Osteoblast (primary cell): ENCODE data around the gene FGF12. TPM values are rescaled to one million over a fixed set of nuclear protein-coding genes. Genes with fewer than 3 reads are reported as not detected.

Experiments used
- DNase-seq: peaks from one replicate; pipeline ENCODE4 v3.0.0; 2011; ENCODE audit warnings: low spot score, mixed read lengths; ENCODE audit not compliant: insufficient read length; ENCODE audit errors: missing footprints
- H2AFZ ChIP-seq: 2 replicates; pipeline ENCODE4 v1.6.0; 2011; ENCODE audit warnings: mild to moderate bottlenecking, low read length
- H3K27ac ChIP-seq: 2 replicates; pipeline ENCODE4 v1.5.1; 2011; ENCODE audit warnings: mild to moderate bottlenecking, low read depth, low read length, moderate library complexity
- H3K27me3 ChIP-seq: 2 replicates; pipeline ENCODE4 v1.6.0; 2012; ENCODE audit warnings: mild to moderate bottlenecking, control low read depth, inconsistent platforms, low read length, moderate library complexity; ENCODE audit not compliant: insufficient read depth
- H3K36me3 ChIP-seq: 2 replicates; pipeline ENCODE4 v1.5.1; 2011; ENCODE audit warnings: mild to moderate bottlenecking, low read length, control low read depth, moderate library complexity; ENCODE audit not compliant: insufficient read depth
- H3K4me1 ChIP-seq: 2 replicates; pipeline ENCODE4 v1.5.1; 2011; ENCODE audit warnings: mild to moderate bottlenecking, low read length, control low read depth, moderate library complexity; ENCODE audit not compliant: insufficient read depth
- H3K4me2 ChIP-seq: 2 replicates; pipeline ENCODE4 v1.6.0; 2011; ENCODE audit warnings: mild to moderate bottlenecking, low read length; ENCODE audit not compliant: insufficient read depth
- H3K4me3 ChIP-seq: fragments of 200-600 bp; sonication (generic); 3 replicates; pipeline ENCODE4 v1.5.1; 2012; ENCODE audit warnings: mild to moderate bottlenecking, low read length, inconsistent platforms; ENCODE audit not compliant: insufficient read depth
- H3K79me2 ChIP-seq: 2 replicates; pipeline ENCODE4 v1.6.0; 2012; ENCODE audit warnings: mild to moderate bottlenecking, low read length, control low read depth, inconsistent platforms; ENCODE audit not compliant: insufficient read depth
- H3K9me3 ChIP-seq: 2 replicates; pipeline ENCODE4 v1.5.1; 2011; ENCODE audit warnings: low read depth, low read length, control low read depth
- H4K20me1 ChIP-seq: 2 replicates; pipeline ENCODE4 v1.6.0; 2012; ENCODE audit warnings: mild to moderate bottlenecking, low read length, control low read depth; ENCODE audit not compliant: insufficient read depth
- total RNA-seq: library from RNA; depleted of rRNA; stranded (reverse); fragments of >200 nt; gene quantifications from 2 replicates; pipeline ENCODE4 v1.2.3, GENCODE V29; 2012
- TF ChIP-seq, protein P1 (sequence below): IDR thresholded peaks from 2 replicates; pipeline ENCODE4 v1.5.1; 2011; ENCODE audit warnings: mild to moderate bottlenecking, low read depth, low read length, moderate library complexity; ENCODE audit errors: extremely low read depth

FGF12 gene
- total RNA-seq, 1 donor: not detected

GRCh38 chr3:192422997-192423342 is 304.4 kb downstream of the FGF12 start:
- H3K4me2 ChIP-seq: no peak overlapping the region
- no peaks in the 10 kb centered on the region for H4K20me1 ChIP-seq

DNA sequence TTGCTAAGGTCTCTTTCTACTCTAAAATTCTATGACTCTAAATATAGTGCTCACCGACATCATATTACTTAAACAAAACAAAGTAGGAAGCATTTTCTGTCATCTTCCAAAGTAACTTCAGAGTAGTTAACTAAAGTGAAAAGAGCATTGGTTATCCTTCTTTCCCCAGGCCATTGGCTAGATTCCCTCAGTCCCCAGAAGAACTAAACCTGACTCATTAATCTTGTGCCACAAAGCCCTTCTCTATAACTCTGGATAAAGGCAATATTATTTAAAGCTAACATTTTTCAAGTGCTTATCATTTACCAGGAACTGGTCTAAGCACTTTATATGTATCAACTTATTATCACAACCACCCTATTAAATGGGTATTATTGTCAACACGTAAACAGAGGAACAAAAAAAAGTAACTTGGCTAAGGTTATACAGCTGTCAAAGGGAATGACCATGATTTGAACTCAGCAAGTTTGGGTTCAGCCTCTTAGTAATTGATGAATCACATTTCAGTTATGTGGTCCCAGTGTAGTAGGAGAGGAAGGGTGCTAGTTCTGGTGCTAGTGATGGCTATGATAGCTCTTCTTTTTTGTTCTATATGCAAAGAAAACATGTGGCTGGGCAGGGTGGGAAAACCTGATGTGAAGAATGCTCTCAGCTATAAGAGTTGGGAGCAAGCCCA is 304.9 kb downstream of the FGF12 start:
- TF ChIP-seq, protein P1, sequence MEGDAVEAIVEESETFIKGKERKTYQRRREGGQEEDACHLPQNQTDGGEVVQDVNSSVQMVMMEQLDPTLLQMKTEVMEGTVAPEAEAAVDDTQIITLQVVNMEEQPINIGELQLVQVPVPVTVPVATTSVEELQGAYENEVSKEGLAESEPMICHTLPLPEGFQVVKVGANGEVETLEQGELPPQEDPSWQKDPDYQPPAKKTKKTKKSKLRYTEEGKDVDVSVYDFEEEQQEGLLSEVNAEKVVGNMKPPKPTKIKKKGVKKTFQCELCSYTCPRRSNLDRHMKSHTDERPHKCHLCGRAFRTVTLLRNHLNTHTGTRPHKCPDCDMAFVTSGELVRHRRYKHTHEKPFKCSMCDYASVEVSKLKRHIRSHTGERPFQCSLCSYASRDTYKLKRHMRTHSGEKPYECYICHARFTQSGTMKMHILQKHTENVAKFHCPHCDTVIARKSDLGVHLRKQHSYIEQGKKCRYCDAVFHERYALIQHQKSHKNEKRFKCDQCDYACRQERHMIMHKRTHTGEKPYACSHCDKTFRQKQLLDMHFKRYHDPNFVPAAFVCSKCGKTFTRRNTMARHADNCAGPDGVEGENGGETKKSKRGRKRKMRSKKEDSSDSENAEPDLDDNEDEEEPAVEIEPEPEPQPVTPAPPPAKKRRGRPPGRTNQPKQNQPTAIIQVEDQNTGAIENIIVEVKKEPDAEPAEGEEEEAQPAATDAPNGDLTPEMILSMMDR: no peak
- no peak overlapping the region for H2AFZ ChIP-seq
- no peak for DNase-seq
- no peaks in the 10 kb centered on the region for H3K36me3 ChIP-seq
- no peaks in the 10 kb centered on the region for H3K79me2 ChIP-seq
- no peaks in the 10 kb centered on the region for H3K9me3 ChIP-seq
- no peaks in the 10 kb centered on the region for H4K20me1 ChIP-seq
- no peak overlapping the region for H3K27ac ChIP-seq
- no peak overlapping the region for H3K4me2 ChIP-seq
- no peaks in the 10 kb centered on the region for H3K4me1 ChIP-seq
- H3K27me3 ChIP-seq: no peaks in the 10 kb centered on the region
- no peak overlapping the region for H3K4me3 ChIP-seq

More at GRCh38 chr3:192422997-192423342, 304.4 kb downstream of the FGF12 start:
- no peaks in the 10 kb centered on the region for H3K9me3 ChIP-seq
- no peak overlapping the region for H3K27ac ChIP-seq
- H3K4me3 ChIP-seq: no peak overlapping the region
- TF ChIP-seq, protein P1: peak; percentile 37
- no peak overlapping the region for H2AFZ ChIP-seq
- DNase-seq: no peak
- no peaks in the 10 kb centered on the region for H3K79me2 ChIP-seq
- H3K36me3 ChIP-seq: no peaks in the 10 kb centered on the region
- no peaks in the 10 kb centered on the region for H3K4me1 ChIP-seq
- H3K27me3 ChIP-seq: no peaks in the 10 kb centered on the region

- no peaks in the 10 kb centered on the region for H3K79me2 ChIP-seq
- no peak overlapping the region for H3K4me3 ChIP-seq
- DNase-seq: no peak
- no peak overlapping the region for H2AFZ ChIP-seq
- no peaks in the 10 kb centered on the region for H3K4me1 ChIP-seq
- H4K20me1 ChIP-seq: no peaks in the 10 kb centered on the region
- H3K9me3 ChIP-seq: no peaks in the 10 kb centered on the region
- no peaks in the 10 kb centered on the region for H3K27me3 ChIP-seq
- H3K36me3 ChIP-seq: no peaks in the 10 kb centered on the region
- H3K4me2 ChIP-seq: no peak overlapping the region
- TF ChIP-seq, protein P1: no peak
- no peak overlapping the region for H3K27ac ChIP-seq
Measured at GRCh38 chr3:192419312-192419711, 308.0 kb downstream of the FGF12 start.

GRCh38 chr3:192417559-192418055 is 309.7 kb downstream of the FGF12 start:
- Histone ChIP-seq H3K36me3 (no peaks in the 10 kb centered on the region), H3K27ac (no peak overlapping the region), H3K4me2 (no peak overlapping the region), H2AFZ (no peak overlapping the region), H3K27me3 (no peaks in the 10 kb centered on the region), H3K4me3 (no peak overlapping the region), H3K79me2 (no peaks in the 10 kb centered on the region), H4K20me1 (no peaks in the 10 kb centered on the region), H3K9me3 (no peaks in the 10 kb centered on the region), H3K4me1 (no peaks in the 10 kb centered on the region)
- TF ChIP-seq, protein P1: no peak
- DNase-seq: no peak
